ENCODE data around the gene CLIP1. TPM values are rescaled to one million over a fixed set of nuclear protein-coding genes. Genes with fewer than 3 reads are reported as not detected.

The CLIP1 gene
- total RNA-seq, 1 donor from 2014 or later = 70.0 TPM

DNA sequence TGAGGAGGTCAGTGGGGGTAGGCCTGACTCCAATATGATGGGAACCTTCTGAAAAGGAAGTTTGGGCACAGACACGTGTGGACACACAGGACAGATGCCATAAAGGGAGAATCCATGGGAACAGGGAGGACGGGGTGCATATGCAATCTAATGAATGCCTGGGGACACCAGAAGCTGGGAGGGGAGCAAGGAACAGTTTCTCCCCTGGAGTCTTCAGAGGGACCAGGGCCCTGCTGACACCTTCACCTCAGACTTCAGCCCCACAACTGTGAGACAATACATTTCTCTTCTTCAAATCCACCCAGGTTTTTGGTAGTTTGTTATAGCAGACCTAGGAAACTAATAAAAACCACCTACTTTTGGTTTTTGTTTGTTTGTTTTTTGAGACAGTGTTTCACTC is 35.2 kb upstream of the CLIP1 start:
- Mint-ChIP-seq H3K9me3 (ENCODE audit: unreplicated experiment) (no peaks in the 10 kb centered on the region), H3K27ac (ENCODE audit: unreplicated experiment) (no peak overlapping the region), H3K4me1 (ENCODE audit: low read depth, unreplicated experiment) (peaks cover 5% of the 10 kb centered on the region), H3K36me3 (ENCODE audit: low read depth, unreplicated experiment) (peaks cover 2% of the 10 kb centered on the region), H3K4me3 (ENCODE audit: unreplicated experiment) (no peak overlapping the region), H3K27me3 (ENCODE audit: low read depth, unreplicated experiment) (no peaks in the 10 kb centered on the region)
- Histone ChIP-seq H3K9me3 (ENCODE audit: insufficient read depth, low read depth, low read length) (no peaks in the 10 kb centered on the region), H3K4me1 (ENCODE audit: insufficient read depth, low read length) (no peaks in the 10 kb centered on the region), H2AFZ (ENCODE audit: low read depth, low read length) (no peak overlapping the region), H4K20me1 (ENCODE audit: insufficient read depth, low read length) (no peaks in the 10 kb centered on the region), H3K27ac (ENCODE audit: low read depth, low read length) (no peak overlapping the region), H3K9ac (ENCODE audit: low read length) (no peak overlapping the region), H3K79me2 (ENCODE audit: insufficient read depth, low read length) (no peaks in the 10 kb centered on the region), H3K36me3 (ENCODE audit: insufficient read depth, low read length) (no peaks in the 10 kb centered on the region), H3K4me3 (ENCODE audit: insufficient read depth, low read depth, low read length) (no peak overlapping the region), H3K27me3 (ENCODE audit: insufficient read depth, low read length) (no peaks in the 10 kb centered on the region), H3K4me2 (ENCODE audit: low read length) (no peak overlapping the region)
- DNase-seq (ENCODE audit: low read depth) (no peak), FAIRE-seq (no peak)
- no peak for TF ChIP-seq EZH2 (IDR thresholded peaks at IDR 0.05; ENCODE audit: insufficient read depth, low read length)
- TF ChIP-seq, protein P1, sequence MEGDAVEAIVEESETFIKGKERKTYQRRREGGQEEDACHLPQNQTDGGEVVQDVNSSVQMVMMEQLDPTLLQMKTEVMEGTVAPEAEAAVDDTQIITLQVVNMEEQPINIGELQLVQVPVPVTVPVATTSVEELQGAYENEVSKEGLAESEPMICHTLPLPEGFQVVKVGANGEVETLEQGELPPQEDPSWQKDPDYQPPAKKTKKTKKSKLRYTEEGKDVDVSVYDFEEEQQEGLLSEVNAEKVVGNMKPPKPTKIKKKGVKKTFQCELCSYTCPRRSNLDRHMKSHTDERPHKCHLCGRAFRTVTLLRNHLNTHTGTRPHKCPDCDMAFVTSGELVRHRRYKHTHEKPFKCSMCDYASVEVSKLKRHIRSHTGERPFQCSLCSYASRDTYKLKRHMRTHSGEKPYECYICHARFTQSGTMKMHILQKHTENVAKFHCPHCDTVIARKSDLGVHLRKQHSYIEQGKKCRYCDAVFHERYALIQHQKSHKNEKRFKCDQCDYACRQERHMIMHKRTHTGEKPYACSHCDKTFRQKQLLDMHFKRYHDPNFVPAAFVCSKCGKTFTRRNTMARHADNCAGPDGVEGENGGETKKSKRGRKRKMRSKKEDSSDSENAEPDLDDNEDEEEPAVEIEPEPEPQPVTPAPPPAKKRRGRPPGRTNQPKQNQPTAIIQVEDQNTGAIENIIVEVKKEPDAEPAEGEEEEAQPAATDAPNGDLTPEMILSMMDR (IDR thresholded peaks at IDR 0.05; ENCODE audit: insufficient read depth, low read depth, low read length) = no peak

DNA sequence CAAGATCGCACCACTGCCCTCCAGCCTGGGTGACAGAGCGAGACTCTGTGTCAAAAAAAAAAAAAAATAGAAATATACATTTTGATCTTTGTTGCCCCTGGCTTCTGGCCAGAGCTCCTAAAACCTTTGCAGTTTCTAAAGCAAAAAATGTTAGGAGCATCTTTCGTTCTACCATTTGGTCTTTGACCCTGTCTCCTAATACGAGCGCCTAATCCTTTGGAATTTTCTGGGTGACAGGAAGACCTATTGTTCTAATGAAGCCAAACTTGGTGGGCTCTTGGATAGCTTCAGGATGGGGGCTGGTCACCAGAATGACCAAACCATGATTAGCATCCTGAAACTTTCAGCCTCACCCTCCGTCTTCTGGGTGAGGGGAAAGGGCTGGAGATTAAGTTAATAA is 32.3 kb upstream of the CLIP1 start:
- Histone ChIP-seq H3K36me3 (ENCODE audit: insufficient read depth, low read length) (no peaks in the 10 kb centered on the region), H3K27me3 (ENCODE audit: insufficient read depth, low read length) (no peaks in the 10 kb centered on the region), H3K4me3 (ENCODE audit: insufficient read depth, low read depth, low read length) (no peak overlapping the region), H4K20me1 (ENCODE audit: insufficient read depth, low read length) (no peaks in the 10 kb centered on the region), H3K9ac (ENCODE audit: low read length) (no peak overlapping the region), H3K4me1 (ENCODE audit: insufficient read depth, low read length) (no peaks in the 10 kb centered on the region), H3K9me3 (ENCODE audit: insufficient read depth, low read depth, low read length) (no peaks in the 10 kb centered on the region), H3K27ac (ENCODE audit: low read depth, low read length) (no peak overlapping the region), H3K4me2 (ENCODE audit: low read length) (no peak overlapping the region), H3K79me2 (ENCODE audit: insufficient read depth, low read length) (no peaks in the 10 kb centered on the region), H2AFZ (ENCODE audit: low read depth, low read length) (no peak overlapping the region)
- no peak overlapping the region for H3K4me3 Mint-ChIP-seq (ENCODE audit: unreplicated experiment)
- peaks cover 5% of the 10 kb centered on the region for H3K4me1 Mint-ChIP-seq (ENCODE audit: low read depth, unreplicated experiment)
- no peaks in the 10 kb centered on the region for H3K9me3 Mint-ChIP-seq (ENCODE audit: unreplicated experiment)
- peaks cover 2% of the 10 kb centered on the region for H3K36me3 Mint-ChIP-seq (ENCODE audit: low read depth, unreplicated experiment)
- FAIRE-seq = no peak
- DNase-seq (ENCODE audit: low read depth) = no peak
- TF ChIP-seq EZH2 (IDR thresholded peaks at IDR 0.05; ENCODE audit: insufficient read depth, low read length) = no peak
- TF ChIP-seq, protein P1 (IDR thresholded peaks at IDR 0.05; ENCODE audit: insufficient read depth, low read depth, low read length) = no peak
- H3K27ac Mint-ChIP-seq (ENCODE audit: unreplicated experiment) = no peak overlapping the region
- H3K27me3 Mint-ChIP-seq (ENCODE audit: low read depth, unreplicated experiment) = no peaks in the 10 kb centered on the region

DNA sequence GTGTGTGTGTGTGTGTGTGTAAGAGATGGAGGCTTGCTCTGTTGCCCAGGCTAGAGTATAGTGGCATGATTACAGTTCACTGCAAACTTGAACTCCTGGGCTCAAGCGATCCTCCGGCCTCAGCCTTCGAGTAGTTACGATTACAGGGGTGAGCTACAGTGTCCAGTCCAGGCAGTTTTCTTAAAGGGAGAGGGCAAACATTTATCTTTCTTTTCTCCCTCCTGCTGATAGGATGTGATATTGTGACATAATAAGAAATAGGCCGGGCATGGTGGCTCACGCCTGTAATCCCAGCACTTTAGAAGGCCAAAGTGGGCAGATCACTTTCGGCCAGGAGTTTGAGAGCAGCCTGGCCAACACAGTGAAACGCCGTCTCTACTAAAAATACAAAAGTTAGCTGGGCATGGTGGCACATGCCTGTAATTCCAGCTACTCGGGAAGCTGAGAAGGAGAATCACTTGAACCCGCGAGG is 31.8 kb upstream of the CLIP1 start:
- H4K20me1 ChIP-seq (ENCODE audit: insufficient read depth, low read length) = no peaks in the 10 kb centered on the region
- no peak overlapping the region for H3K9ac ChIP-seq (ENCODE audit: low read length)
- no peaks in the 10 kb centered on the region for H3K27me3 ChIP-seq (ENCODE audit: insufficient read depth, low read length)
- H3K4me1 ChIP-seq (ENCODE audit: insufficient read depth, low read length) = no peaks in the 10 kb centered on the region
- H3K36me3 ChIP-seq (ENCODE audit: insufficient read depth, low read length) = no peaks in the 10 kb centered on the region
- H2AFZ ChIP-seq (ENCODE audit: low read depth, low read length) = no peak overlapping the region
- TF ChIP-seq EZH2 (IDR thresholded peaks at IDR 0.05; ENCODE audit: insufficient read depth, low read length) = no peak
- TF ChIP-seq, protein P1 (IDR thresholded peaks at IDR 0.05; ENCODE audit: insufficient read depth, low read depth, low read length) = no peak
- no peak overlapping the region for H3K4me3 ChIP-seq (ENCODE audit: insufficient read depth, low read depth, low read length)
- Mint-ChIP-seq H3K36me3 (ENCODE audit: low read depth, unreplicated experiment) (peaks cover 2% of the 10 kb centered on the region), H3K27me3 (ENCODE audit: low read depth, unreplicated experiment) (no peaks in the 10 kb centered on the region), H3K4me1 (ENCODE audit: low read depth, unreplicated experiment) (peaks cover 5% of the 10 kb centered on the region), H3K4me3 (ENCODE audit: unreplicated experiment) (no peak overlapping the region), H3K27ac (ENCODE audit: unreplicated experiment) (no peak overlapping the region), H3K9me3 (ENCODE audit: unreplicated experiment) (no peaks in the 10 kb centered on the region)
- DNase-seq (ENCODE audit: low read depth) (no peak), FAIRE-seq (no peak)
- H3K79me2 ChIP-seq (ENCODE audit: insufficient read depth, low read length) = no peaks in the 10 kb centered on the region
- no peak overlapping the region for H3K4me2 ChIP-seq (ENCODE audit: low read length)
- H3K9me3 ChIP-seq (ENCODE audit: insufficient read depth, low read depth, low read length) = no peaks in the 10 kb centered on the region
- no peak overlapping the region for H3K27ac ChIP-seq (ENCODE audit: low read depth, low read length)
